Measurements from ENCODE around the gene UNC13A.

DNA sequence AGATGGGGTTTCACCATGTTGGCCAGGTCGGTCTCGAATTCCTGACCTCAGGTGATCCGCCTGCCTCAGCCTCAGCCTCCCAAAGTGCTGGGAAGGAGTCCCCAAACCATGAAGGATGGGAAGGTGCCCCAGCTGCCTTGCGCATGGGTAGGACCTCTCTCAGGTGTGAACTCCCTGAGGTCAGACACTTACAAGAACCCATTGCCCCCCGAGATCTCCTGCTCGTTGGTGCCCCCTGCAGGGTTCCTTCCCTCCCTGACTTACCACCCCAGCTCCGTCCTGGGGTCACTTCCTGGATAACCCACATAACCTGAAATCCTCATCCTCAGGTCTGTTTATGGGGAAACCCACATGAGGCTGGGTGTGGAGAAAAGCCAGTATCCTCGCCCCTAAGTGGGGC lies 41.7 kb downstream of the UNC13A start:
- TF ChIP-seq, protein P1, sequence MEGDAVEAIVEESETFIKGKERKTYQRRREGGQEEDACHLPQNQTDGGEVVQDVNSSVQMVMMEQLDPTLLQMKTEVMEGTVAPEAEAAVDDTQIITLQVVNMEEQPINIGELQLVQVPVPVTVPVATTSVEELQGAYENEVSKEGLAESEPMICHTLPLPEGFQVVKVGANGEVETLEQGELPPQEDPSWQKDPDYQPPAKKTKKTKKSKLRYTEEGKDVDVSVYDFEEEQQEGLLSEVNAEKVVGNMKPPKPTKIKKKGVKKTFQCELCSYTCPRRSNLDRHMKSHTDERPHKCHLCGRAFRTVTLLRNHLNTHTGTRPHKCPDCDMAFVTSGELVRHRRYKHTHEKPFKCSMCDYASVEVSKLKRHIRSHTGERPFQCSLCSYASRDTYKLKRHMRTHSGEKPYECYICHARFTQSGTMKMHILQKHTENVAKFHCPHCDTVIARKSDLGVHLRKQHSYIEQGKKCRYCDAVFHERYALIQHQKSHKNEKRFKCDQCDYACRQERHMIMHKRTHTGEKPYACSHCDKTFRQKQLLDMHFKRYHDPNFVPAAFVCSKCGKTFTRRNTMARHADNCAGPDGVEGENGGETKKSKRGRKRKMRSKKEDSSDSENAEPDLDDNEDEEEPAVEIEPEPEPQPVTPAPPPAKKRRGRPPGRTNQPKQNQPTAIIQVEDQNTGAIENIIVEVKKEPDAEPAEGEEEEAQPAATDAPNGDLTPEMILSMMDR (IDR thresholded peaks at IDR 0.05): peak; percentile 21
- no peak for TF ChIP-seq EZH2 (IDR thresholded peaks at IDR 0.05)
